HG03175 (cell line): ENCODE measurements around the gene TPSAB1.

Experiments used
- ATAC-seq: cut with Tn5 transposase; IDR thresholded peaks from one replicate; pipeline ENCODE4 v1.9.1; 2021; ENCODE audit warnings: mild to moderate bottlenecking, moderate library complexity; ENCODE audit not compliant: unreplicated experiment

Gene TPSAB1

DNA sequence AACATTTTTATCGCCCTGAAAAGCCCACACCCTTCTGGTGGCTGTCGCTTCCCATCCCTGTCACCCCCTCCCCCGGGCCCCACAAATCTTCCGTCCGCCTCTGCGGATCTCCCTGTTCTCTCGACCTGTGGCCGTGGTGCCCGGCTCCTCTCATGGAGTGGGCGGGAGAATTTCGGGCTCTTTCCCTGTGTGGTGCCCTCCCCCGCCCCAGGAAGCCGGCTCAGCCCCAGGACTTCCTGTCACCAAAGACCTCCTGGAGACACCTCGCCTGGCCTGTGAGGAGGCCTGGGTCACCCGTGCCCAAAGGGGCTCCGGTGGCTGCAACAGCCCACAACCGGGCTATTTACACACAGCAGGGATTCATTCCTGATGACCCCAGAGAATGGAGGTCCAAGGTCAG, 42.8 kb downstream of the TPSAB1 start:
- no peak for ATAC-seq

DNA sequence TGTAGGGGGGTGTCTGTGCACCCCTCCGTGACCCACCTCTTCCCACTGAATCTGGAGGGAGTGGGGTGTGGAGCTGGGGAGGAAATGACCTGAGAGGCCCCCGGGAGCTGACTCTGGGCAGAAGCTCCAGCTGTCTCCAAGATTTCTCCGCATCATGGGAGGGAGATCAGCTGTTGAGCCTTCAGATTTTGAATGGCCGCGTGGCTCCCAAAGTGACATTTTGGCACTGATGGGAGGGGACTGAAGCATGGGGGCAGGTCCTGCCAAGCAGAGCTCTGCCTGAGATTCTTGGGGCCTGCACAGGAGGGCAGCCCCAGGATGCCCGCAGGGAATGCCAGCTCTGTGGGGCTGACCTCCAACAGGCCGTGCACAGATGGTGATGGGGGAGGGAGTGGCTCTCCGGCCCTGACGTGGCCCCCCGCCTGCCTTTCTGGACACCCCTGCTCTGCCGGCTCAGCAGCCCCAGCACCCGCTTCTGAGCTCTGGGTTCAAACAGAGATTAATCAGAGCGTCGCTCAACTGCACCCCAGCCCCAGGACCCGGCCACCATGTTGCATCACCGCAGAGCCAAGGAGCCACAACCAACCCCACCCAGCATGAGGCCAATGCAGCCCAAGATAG, 43.6 kb downstream of the TPSAB1 start:
- ATAC-seq, result no peak

DNA sequence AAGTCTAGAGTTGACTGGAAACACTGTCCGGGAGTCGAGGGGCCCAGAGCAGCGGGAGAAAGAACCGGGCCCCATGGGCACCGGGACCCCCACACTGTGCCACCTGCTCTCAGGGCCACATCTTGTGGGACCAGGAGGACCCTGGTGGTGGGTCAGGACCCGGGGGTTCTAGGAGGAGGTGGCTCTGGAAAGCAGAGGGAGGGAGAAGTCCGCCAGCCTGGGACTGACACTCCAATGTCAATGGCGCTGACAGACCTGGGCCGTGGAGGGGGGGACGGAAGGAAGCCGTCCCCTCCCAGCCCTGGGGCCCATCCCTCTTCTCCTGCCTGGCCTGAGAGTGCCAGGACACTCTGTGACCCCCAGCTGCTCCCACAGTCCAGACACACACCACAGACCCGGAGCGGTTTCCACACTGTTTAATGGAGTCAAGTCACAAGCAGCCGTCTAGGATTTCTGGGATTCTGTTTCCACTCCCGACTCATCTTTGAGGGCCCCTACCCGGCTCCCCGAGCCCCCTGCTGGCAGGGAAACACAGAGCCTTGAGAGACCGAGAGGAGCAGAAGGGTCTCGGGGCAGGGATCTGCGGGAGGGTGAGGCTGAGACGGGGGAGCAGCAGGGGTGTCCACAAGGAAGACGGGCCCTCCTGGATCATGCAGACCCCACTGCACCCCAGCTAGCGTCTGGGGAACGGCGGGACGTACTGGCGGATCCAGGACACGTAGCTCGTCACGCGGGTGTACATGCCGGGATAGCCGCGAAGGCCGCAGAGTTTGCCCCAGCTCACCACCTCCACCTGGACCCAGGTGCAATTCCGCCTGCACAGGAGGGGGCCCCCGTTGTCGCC, 45.4 kb downstream of the TPSAB1 start:
- ATAC-seq, result no peak

DNA sequence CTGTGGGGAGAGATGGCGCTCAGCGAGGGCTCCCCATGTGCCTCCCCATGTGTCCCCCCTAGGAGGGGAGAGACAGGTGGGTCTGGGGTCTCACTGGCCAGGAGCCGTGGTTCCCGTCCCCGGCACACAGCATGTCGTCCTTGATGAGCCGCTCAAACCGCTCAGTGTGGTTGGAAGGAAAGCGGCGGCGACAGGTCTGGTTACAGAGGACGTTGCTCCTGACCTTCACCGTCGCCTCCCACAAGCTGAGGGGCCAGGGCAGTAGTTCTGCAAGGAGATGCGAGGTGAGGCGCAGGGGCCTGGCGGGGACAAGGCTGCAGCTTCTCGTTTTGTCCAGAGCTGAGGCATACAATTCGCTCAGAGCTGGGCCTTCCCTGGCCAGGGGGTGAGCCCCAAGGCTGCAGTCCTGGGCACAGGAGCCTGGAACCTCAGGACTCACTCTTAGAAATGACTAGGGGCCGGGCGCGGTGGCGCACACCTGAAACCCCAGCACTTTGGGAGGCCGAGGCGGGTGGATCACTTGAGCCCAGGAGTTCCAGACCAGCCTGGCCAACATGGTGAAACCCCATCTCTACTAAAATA, 46.1 kb downstream of the TPSAB1 start:
- ATAC-seq, result no peak

DNA sequence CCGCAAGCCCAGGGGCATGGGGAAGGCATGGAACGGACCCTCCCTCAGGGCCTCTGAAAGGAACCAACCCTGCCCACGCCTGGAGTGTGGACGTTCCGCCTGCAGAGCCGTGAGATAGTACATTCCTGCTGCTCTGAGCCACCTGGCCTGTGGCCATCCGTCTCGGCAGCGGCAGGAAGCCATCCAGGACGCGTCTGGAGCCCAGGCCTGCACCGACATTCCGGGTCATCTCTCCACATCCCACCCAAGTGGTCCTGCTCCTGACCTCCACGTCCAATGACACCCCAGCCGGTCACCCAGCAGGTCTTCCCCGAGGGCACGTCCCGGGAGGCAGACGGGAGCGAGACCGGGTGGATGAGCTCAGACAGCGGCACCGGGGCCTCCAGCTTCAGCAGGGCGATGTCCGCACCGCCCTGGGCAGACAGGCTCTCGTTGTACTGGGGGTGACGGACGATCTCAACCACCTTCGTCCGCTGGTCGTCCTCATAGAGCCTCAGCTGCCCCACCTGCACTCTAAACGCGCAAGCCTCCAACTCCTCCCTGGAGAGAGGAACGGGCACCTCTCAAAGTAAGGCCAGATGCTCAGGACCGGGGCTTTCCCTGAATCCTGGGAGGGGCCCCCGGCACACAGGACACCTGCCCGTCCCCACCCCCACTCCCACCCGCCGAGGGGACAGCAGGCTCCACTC, 47.6 kb downstream of the TPSAB1 start:
- no peak for ATAC-seq

DNA sequence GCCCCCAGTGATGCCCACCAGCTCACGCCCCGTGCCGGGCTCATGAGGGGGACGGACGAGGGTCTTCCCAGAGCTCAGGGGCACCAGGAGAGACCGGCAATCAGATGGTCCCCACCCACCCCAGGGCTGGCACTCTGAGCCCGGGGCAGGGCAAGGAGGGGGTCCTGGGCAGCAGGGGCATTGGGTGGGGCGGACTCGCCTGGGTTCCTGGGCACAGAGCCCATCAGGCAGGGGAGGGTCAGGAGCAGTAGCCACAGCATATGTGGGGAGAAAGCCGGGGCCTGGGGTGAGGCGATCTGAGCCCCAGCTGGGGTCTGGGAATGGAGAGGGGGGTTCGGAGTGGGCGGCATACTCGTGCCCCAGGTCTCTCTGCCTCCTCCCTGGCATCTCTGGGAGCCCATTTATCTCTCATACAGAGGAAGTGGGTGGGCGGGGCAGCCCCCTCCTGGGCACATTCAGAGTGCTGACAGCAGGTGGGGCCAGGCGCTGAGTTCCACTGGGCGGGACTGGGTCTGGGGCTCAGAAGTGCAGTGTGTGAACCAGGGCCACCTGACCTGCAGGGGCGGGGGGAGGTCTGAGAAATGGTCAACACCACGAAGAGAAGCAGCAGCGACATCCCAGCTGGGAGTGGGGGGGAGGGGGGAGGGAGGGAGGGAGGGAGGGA, 48.4 kb downstream of the TPSAB1 start:
- ATAC-seq, result no peak

GRCh38 chr16:1289477-1289866, 49.0 kb downstream of the TPSAB1 start:
- no peak for ATAC-seq

DNA sequence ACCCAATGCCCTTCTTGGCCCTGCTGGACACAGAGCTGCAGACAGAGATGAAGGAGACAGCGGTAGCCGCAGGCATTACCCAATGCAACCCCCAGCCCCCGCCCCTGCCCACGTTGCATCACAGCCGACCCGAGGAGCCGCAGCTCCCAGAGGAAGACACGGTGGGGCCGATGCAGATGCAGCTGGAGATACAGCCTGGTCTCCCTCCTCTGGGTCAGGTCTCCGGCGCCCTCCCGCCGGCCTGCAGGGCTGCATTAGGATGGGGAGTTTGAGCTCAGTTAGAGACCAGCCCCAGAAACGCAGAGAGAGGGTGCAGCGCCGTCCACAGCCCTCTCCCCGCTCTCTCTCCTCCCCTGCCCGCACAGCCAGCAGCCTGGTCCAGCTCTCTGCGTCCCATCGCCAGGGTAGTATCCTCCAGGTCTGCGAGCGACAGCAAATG, 49.6 kb downstream of the TPSAB1 start:
- no peak for ATAC-seq

DNA sequence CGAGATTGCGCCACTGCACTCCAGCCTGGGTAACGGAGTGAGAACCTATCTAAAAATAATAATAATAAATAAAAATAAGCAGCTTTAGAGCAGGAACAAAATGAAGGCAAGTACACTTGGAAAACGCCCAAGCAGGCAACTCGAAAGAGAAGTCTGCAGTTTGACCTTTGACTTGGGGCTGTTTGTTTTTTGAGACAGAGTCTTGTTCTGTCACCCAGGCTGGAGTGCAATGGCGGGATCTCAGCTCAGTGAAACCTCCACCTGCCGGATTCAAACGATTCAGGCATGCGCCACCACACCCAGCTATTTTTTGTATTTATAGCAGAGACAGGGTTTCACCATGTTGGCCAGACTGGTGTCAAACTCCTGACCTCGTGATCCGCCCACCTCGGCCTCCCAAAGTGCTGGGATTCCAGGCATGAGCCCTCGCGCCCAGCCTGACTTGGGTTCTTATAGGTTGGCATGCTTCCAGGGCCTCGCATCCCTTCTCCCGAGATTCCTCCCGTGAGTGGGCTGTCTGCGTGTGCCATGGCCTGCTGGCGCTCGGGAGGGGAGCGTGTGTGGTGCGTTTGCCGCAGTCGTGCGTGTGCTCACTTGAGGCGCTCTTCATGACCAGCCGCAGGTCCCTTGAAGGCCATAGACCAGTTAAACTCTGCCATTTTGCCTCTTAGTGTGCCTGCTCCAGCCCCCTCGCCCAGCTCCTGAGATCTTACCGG, 50.5 kb downstream of the TPSAB1 start:
- ATAC-seq, result no peak

- ATAC-seq, result no peak
Observed at GRCh38 chr16:1291576-1291974, 51.1 kb downstream of the TPSAB1 start.
